ENCODE data around the gene QSER1. TPM values are rescaled to one million over a fixed set of nuclear protein-coding genes. Genes with fewer than 3 reads are reported as not detected.
"Not testable (repeated sequence)": the region's sequence is repeated elsewhere in the genome, so short reads cannot be mapped to it uniquely, and the experiment has no call there.

The QSER1 gene
- polyA plus RNA-seq, 1 donor = 18.5 TPM

GRCh38 chr11:33001751-33002542 is 109.3 kb downstream of the QSER1 start:
- DNase-seq = no peak

DNA sequence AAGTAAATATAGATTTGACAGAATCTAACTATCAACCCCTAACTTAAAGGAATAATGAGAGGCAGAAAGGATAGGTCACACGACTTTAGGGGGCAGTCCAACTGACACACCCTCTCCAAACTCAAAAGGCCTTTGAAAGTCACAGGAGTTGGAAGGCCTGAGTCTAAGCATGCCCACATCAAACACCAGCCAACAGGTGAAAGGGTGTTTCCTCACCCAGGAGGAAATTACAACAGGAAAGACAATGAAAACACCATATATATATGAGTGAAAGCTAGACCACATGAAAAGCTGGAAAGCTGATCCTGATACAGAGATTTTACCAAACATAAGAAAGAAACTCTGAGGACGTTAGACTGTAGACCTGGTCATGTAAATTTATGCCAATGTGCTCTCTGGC is 112.6 kb downstream of the QSER1 start:
- DNase-seq = no peak

DNA sequence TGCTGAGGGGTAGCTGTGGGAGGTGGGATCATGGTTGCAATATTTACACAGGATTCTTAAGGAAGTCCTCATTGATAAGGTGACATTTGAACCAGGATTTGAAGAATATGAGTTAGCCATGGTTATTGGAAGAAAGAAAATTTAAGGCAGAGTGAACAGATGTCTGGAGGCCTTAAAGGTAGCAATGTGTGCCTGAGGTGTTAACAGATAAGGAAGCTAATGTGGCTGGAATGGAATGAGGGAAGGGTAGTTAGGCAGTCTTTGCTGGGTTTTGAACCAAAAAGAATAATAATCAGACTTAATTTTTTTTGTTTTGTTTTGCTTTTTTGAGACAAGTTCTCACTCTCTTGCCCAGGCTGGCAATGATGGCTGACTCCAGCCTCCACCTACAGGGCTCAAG is 113.4 kb downstream of the QSER1 start:
- DNase-seq = no peak

GRCh38 chr11:33013755-33014154 is 121.1 kb downstream of the QSER1 start:
- no peak for DNase-seq

DNA sequence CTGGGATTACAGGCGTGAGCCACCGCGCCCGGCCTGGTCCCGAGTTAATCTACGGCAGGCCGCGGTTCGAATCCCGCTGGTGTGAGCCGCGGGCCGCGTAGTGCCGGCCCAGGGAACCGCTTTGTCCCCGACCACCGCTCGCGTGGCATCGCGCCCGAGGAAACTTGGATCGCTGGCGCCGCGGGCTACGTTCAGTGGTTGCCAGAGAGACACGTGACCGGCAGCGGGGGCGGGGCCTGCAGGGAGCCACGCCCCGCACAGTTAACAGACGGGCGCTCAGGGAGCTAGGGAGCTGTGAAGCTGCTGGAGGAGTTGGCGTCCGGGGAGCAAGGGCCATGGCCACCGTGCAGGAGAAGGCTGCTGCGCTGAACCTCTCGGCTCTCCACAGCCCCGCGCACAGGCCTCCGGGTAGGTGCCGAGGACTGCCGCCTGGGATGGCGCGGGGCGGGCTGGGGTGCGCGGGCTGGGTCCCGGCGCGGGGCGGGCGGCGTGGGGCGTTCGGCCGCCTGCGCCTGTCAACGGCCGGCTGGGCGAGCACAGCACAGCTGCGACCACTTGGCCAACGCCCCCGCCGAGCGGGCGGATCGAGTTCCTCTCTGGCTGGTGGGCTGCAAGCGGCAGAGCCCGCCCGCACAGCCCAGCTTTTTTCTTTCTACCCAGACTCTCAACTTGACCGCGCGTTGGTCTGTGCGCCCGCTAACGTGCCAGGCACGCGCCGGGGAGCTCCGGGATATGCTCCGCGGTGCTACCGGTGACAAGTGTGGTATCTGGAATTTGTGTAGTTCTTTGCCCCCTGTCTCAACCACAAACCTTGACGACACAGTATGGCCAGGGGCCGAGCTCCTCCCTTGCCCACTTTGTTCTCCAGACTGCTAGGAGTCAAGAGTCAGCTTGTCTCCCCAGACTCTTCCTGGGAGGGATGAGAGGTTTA is 123.3 kb downstream of the QSER1 start, which contains the start of gene DEPDC7:
DEPDC7 (plus strand) TSS at position 258 of the 931 bp plus-strand sequence; CDS start at position 336, 78 bp downstream.
- DNase-seq = peak; percentile 89

- DNase-seq = no peak
These were observed 124.0 kb downstream of the QSER1 start for GRCh38 chr11:33016654-33017053.

DNA sequence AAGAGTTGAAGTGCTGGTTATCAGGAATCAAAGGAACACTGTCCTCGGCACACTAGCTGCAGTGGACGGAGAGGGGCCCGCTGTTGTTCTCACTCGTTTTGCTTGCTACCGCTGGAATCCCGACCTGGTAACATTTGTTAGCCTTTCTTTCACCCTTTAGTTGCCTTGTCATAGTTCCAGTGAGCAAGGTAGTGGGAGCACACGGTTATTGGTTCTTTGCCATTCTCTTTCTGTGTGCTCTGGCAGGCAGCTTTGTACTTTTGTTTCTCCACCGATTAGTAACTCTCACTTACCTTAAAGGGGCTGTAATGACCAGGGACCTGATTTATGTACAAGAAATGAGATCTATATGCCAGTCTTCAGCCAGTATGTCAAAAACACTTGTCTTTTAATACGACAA is 124.9 kb downstream of the QSER1 start:
- no peak for DNase-seq

- no peak for DNase-seq
These were observed 125.4 kb downstream of the QSER1 start for GRCh38 chr11:33017965-33018364.

GRCh38 chr11:33018840-33019239 is 126.2 kb downstream of the QSER1 start:
- no peak for DNase-seq

GRCh38 chr11:33021501-33021900 is 128.9 kb downstream of the QSER1 start:
- no peak for DNase-seq

- no peak for DNase-seq
These were observed 129.3 kb downstream of the QSER1 start for GRCh38 chr11:33021937-33022336.

GRCh38 chr11:33025339-33025722 is 132.7 kb downstream of the QSER1 start:
- DNase-seq = no peak

GRCh38 chr11:33027233-33027632 is 134.6 kb downstream of the QSER1 start:
- DNase-seq = no peak

- DNase-seq = no peak
These were observed 135.4 kb downstream of the QSER1 start for GRCh38 chr11:33027846-33028536.

DNA sequence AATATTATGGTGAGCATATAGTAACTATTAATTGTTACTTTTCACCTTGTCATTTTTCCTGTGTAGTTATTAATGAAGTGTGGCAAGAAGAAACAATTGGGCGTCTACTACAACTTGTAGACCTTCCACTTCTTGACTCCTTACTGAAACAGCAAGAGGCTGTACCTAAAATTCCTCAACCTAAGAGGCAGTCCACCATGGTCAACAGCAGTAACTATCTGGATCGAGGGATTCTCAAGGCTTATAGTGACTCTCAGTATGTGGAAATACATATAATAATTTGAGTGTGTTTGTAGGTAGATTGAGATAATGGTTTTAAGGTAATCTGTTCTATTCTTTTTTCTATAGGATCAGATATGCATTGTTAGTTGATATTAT is 135.9 kb downstream of the QSER1 start:
- DNase-seq = no peak

DNA sequence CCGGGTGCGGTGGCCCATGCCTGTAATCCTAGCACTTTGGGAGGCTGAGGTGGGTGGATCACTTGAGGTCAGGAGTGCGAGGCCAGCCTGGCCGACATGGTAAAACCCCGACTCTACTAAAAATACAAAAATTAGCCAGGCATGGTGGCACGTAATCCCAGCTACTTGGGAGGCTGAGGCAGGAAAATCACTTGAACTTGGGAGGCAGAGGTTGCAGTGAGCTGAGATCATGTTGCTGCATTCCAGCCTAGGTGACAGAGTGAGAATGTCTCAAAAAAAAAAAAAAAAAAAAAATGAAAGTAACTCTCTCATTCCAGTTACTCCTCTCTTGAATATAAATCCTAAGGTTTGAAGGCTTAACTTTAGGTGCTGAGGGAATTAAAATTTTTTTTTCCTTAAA is 136.6 kb downstream of the QSER1 start:
- DNase-seq = not testable (repeated sequence)

Other genes with a start within 250 kb of the QSER1 start
- not detected for gene CCDC73, start 98.1 kb upstream of the QSER1 start, polyA plus RNA-seq (ENCODE audit: insufficient read length)
- gene PRRG4, start 62.9 kb upstream of the QSER1 start, polyA plus RNA-seq (ENCODE audit: insufficient read length) = 0.36 TPM
- 17.2 TPM for gene DEPDC7, start 123.1 kb downstream of the QSER1 start, polyA plus RNA-seq (ENCODE audit: insufficient read length)
- gene TCP11L1, start 146.8 kb downstream of the QSER1 start, polyA plus RNA-seq (ENCODE audit: insufficient read length) = 12.8 TPM